ENCODE results near the gene GDA.

Gene GDA

GRCh38 chr9:72205513-72205912 lies 56.3 kb downstream of the GDA start:
- H3K27me3 ChIP-seq (ENCODE audit: control insufficient read depth in 1 of 2, insufficient read depth in 2 of 2, low read length in 2 of 2), result no peaks in the 10 kb centered on the region
- no peaks in the 10 kb centered on the region for H3K9me3 ChIP-seq (ENCODE audit: control insufficient read depth in 2 of 2, low read length in 2 of 2)
- no peak overlapping the region for H3K4me3 ChIP-seq (ENCODE audit: low read length in 2 of 2)
- no peak overlapping the region for H3K27ac ChIP-seq (ENCODE audit: low read length)
- H3K9ac ChIP-seq (ENCODE audit: low read length in 2 of 2), result no peak overlapping the region
- no peaks in the 10 kb centered on the region for H3K36me3 ChIP-seq (ENCODE audit: control insufficient read depth in 2 of 2, insufficient read depth in 2 of 2, low read length in 2 of 2)
- H3K4me1 ChIP-seq (ENCODE audit: control insufficient read depth, insufficient read depth, low read length), result no peaks in the 10 kb centered on the region

- H3K4me1 ChIP-seq (ENCODE audit: control insufficient read depth, insufficient read depth, low read length), result no peaks in the 10 kb centered on the region
- H3K36me3 ChIP-seq (ENCODE audit: control insufficient read depth in 2 of 2, insufficient read depth in 2 of 2, low read length in 2 of 2), result no peaks in the 10 kb centered on the region
- H3K9me3 ChIP-seq (ENCODE audit: control insufficient read depth in 2 of 2, low read length in 2 of 2), result no peaks in the 10 kb centered on the region
- H3K9ac ChIP-seq (ENCODE audit: low read length in 2 of 2), result no peak overlapping the region
- H3K27me3 ChIP-seq (ENCODE audit: control insufficient read depth in 1 of 2, insufficient read depth in 2 of 2, low read length in 2 of 2), result no peaks in the 10 kb centered on the region
- H3K27ac ChIP-seq (ENCODE audit: low read length), result no peak overlapping the region
- no peak overlapping the region for H3K4me3 ChIP-seq (ENCODE audit: low read length in 2 of 2)
These were observed 58.0 kb downstream of the GDA start for GRCh38 chr9:72207278-72207677.

DNA sequence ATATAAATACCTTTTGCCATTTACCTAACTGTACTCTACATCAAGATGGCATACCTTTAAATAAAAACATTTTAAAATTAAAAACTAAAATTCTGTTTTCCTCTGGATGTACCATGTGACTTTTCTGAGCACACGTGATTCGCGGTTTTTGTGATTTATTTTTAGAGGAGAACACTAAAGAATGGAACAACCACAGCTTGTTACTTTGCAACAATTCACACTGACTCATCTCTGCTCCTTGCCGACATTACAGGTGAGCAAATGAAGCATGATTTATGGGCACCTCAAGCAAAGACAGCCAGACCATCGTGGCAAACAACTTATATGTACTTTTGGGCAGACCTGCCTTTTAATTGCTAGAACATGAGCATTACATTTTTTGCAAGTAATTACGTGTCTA lies 61.3 kb downstream of the GDA start:
- no peak overlapping the region for H3K4me3 ChIP-seq (ENCODE audit: low read length in 2 of 2)
- no peak overlapping the region for H3K27ac ChIP-seq (ENCODE audit: low read length)
- no peaks in the 10 kb centered on the region for H3K27me3 ChIP-seq (ENCODE audit: control insufficient read depth in 1 of 2, insufficient read depth in 2 of 2, low read length in 2 of 2)
- H3K9me3 ChIP-seq (ENCODE audit: control insufficient read depth in 2 of 2, low read length in 2 of 2), result no peaks in the 10 kb centered on the region
- no peak overlapping the region for H3K9ac ChIP-seq (ENCODE audit: low read length in 2 of 2)
- no peaks in the 10 kb centered on the region for H3K4me1 ChIP-seq (ENCODE audit: control insufficient read depth, insufficient read depth, low read length)
- no peaks in the 10 kb centered on the region for H3K36me3 ChIP-seq (ENCODE audit: control insufficient read depth in 2 of 2, insufficient read depth in 2 of 2, low read length in 2 of 2)

GRCh38 chr9:72211047-72211446 lies 61.8 kb downstream of the GDA start:
- H3K36me3 ChIP-seq (ENCODE audit: control insufficient read depth in 2 of 2, insufficient read depth in 2 of 2, low read length in 2 of 2), result no peaks in the 10 kb centered on the region
- no peaks in the 10 kb centered on the region for H3K4me1 ChIP-seq (ENCODE audit: control insufficient read depth, insufficient read depth, low read length)
- no peak overlapping the region for H3K27ac ChIP-seq (ENCODE audit: low read length)
- no peak overlapping the region for H3K9ac ChIP-seq (ENCODE audit: low read length in 2 of 2)
- no peak overlapping the region for H3K4me3 ChIP-seq (ENCODE audit: low read length in 2 of 2)
- H3K27me3 ChIP-seq (ENCODE audit: control insufficient read depth in 1 of 2, insufficient read depth in 2 of 2, low read length in 2 of 2), result no peaks in the 10 kb centered on the region
- no peaks in the 10 kb centered on the region for H3K9me3 ChIP-seq (ENCODE audit: control insufficient read depth in 2 of 2, low read length in 2 of 2)

DNA sequence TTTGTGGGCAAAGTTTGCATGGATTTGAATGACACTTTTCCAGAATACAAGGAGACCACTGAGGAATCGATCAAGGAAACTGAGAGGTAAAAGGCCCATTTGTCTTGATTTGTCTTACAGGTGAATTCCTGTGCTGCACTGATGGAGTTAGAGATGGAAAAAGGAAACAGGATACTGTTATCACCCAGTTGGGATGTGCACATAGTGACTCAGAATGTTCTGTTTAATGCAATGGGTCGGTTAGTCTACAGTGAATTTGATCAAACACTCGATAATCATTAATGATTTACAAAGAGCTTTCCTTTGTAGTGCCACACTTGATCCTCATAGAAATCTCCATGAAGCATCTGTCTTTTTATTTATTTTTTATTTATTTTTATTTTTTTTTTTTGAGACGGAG lies 64.7 kb downstream of the GDA start:
- Histone ChIP-seq H3K27me3 (ENCODE audit: control insufficient read depth in 1 of 2, insufficient read depth in 2 of 2, low read length in 2 of 2) (no peaks in the 10 kb centered on the region), H3K36me3 (ENCODE audit: control insufficient read depth in 2 of 2, insufficient read depth in 2 of 2, low read length in 2 of 2) (no peaks in the 10 kb centered on the region), H3K4me3 (ENCODE audit: low read length in 2 of 2) (no peak overlapping the region), H3K27ac (ENCODE audit: low read length) (no peak overlapping the region), H3K9ac (ENCODE audit: low read length in 2 of 2) (no peak overlapping the region), H3K4me1 (ENCODE audit: control insufficient read depth, insufficient read depth, low read length) (no peaks in the 10 kb centered on the region), H3K9me3 (ENCODE audit: control insufficient read depth in 2 of 2, low read length in 2 of 2) (no peaks in the 10 kb centered on the region)

GRCh38 chr9:72217306-72217842 lies 68.1 kb downstream of the GDA start:
- Histone ChIP-seq H3K36me3 (ENCODE audit: control insufficient read depth in 2 of 2, insufficient read depth in 2 of 2, low read length in 2 of 2) (no peaks in the 10 kb centered on the region), H3K4me1 (ENCODE audit: control insufficient read depth, insufficient read depth, low read length) (no peaks in the 10 kb centered on the region), H3K27ac (ENCODE audit: low read length) (no peak overlapping the region), H3K27me3 (ENCODE audit: control insufficient read depth in 1 of 2, insufficient read depth in 2 of 2, low read length in 2 of 2) (no peaks in the 10 kb centered on the region), H3K4me3 (ENCODE audit: low read length in 2 of 2) (no peak overlapping the region), H3K9me3 (ENCODE audit: control insufficient read depth in 2 of 2, low read length in 2 of 2) (no peaks in the 10 kb centered on the region), H3K9ac (ENCODE audit: low read length in 2 of 2) (no peak overlapping the region)

GRCh38 chr9:72220589-72220988 lies 71.3 kb downstream of the GDA start:
- H3K4me3 ChIP-seq (ENCODE audit: low read length in 2 of 2), result no peak overlapping the region
- H3K4me1 ChIP-seq (ENCODE audit: control insufficient read depth, insufficient read depth, low read length), result no peaks in the 10 kb centered on the region
- no peaks in the 10 kb centered on the region for H3K36me3 ChIP-seq (ENCODE audit: control insufficient read depth in 2 of 2, insufficient read depth in 2 of 2, low read length in 2 of 2)
- H3K9ac ChIP-seq (ENCODE audit: low read length in 2 of 2), result no peak overlapping the region
- no peaks in the 10 kb centered on the region for H3K9me3 ChIP-seq (ENCODE audit: control insufficient read depth in 2 of 2, low read length in 2 of 2)
- H3K27ac ChIP-seq (ENCODE audit: low read length), result no peak overlapping the region
- H3K27me3 ChIP-seq (ENCODE audit: control insufficient read depth in 1 of 2, insufficient read depth in 2 of 2, low read length in 2 of 2), result no peaks in the 10 kb centered on the region

DNA sequence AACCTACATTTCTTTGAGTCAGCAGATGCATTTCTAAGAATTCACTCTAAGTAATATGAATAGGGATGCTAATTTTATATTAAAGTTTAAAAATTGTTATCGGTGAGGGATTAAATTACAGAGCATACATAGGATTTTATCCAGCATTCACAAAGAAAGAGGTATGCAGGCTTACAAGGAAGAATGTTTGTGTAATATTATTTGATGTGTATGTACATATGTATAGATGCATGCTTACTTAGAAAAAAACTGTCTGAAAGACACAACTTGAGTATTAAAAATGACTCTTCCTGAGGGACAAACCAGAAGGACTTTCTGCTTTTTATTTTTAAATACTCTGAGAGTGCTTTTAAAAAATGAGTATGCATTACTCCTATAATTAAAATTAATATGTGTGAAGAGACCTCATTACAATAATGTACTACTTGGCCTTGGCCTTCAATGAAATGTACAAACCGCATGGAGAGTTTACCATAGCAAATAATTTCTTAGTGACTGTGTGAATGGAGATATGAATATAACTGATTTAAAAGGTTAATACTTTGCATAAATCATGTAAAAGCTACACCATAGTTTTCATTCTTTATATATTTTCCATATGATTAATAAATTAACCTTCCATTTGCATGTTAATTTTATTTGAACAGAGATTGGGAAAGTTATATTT lies 77.0 kb downstream of the GDA start:
- H3K27me3 ChIP-seq (ENCODE audit: control insufficient read depth in 1 of 2, insufficient read depth in 2 of 2, low read length in 2 of 2), result no peaks in the 10 kb centered on the region
- no peaks in the 10 kb centered on the region for H3K4me1 ChIP-seq (ENCODE audit: control insufficient read depth, insufficient read depth, low read length)
- H3K36me3 ChIP-seq (ENCODE audit: control insufficient read depth in 2 of 2, insufficient read depth in 2 of 2, low read length in 2 of 2), result no peaks in the 10 kb centered on the region
- no peak overlapping the region for H3K9ac ChIP-seq (ENCODE audit: low read length in 2 of 2)
- no peaks in the 10 kb centered on the region for H3K9me3 ChIP-seq (ENCODE audit: control insufficient read depth in 2 of 2, low read length in 2 of 2)
- H3K27ac ChIP-seq (ENCODE audit: low read length), result no peak overlapping the region
- H3K4me3 ChIP-seq (ENCODE audit: low read length in 2 of 2), result no peak overlapping the region

- Histone ChIP-seq H3K9ac (ENCODE audit: low read length in 2 of 2) (no peak overlapping the region), H3K27ac (ENCODE audit: low read length) (no peak overlapping the region), H3K4me1 (ENCODE audit: control insufficient read depth, insufficient read depth, low read length) (no peaks in the 10 kb centered on the region), H3K27me3 (ENCODE audit: control insufficient read depth in 1 of 2, insufficient read depth in 2 of 2, low read length in 2 of 2) (no peaks in the 10 kb centered on the region), H3K4me3 (ENCODE audit: low read length in 2 of 2) (no peak overlapping the region), H3K36me3 (ENCODE audit: control insufficient read depth in 2 of 2, insufficient read depth in 2 of 2, low read length in 2 of 2) (no peaks in the 10 kb centered on the region), H3K9me3 (ENCODE audit: control insufficient read depth in 2 of 2, low read length in 2 of 2) (no peaks in the 10 kb centered on the region)
These were observed 79.0 kb downstream of the GDA start for GRCh38 chr9:72228282-72228681.

DNA sequence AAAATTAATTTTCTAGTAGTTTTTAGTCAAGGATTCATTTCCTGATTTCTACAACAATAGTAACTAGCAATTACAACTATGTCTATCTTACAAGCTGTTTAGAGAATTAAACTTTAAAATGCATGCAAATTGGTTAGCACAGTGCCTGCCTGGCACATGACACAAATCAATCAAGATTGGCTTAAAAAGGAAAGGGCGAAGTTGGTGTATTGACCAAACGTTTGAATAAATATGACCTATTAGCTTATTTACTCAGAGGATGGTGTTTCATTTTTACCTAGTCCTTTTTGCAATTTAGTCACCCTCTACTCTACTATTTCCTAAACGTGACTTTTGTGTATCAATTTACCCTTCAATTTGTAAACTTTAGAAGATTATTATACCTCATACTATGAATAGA lies 83.5 kb downstream of the GDA start:
- Histone ChIP-seq H3K36me3 (ENCODE audit: control insufficient read depth in 2 of 2, insufficient read depth in 2 of 2, low read length in 2 of 2) (no peaks in the 10 kb centered on the region), H3K4me1 (ENCODE audit: control insufficient read depth, insufficient read depth, low read length) (no peaks in the 10 kb centered on the region), H3K27ac (ENCODE audit: low read length) (no peak overlapping the region), H3K9me3 (ENCODE audit: control insufficient read depth in 2 of 2, low read length in 2 of 2) (no peaks in the 10 kb centered on the region), H3K27me3 (ENCODE audit: control insufficient read depth in 1 of 2, insufficient read depth in 2 of 2, low read length in 2 of 2) (no peaks in the 10 kb centered on the region), H3K4me3 (ENCODE audit: low read length in 2 of 2) (no peak overlapping the region), H3K9ac (ENCODE audit: low read length in 2 of 2) (no peak overlapping the region)

DNA sequence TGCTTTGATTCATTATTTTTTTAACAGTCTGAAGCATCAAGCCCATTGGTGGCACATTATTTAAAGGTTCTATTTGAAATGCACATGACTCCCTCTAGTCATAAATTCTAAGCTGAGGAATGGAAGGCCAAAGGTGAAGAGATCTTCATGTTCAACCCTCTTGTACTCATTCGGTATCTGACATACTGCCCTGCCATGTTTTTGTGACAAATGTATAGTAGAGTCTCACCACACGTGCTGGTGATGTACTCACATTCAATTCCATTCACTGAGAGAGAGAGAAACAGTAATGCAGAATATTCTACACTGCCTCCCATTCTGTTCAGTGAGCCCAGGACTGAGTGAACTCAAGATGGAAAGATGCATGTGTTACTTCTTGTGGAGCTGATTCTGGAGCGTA lies 98.3 kb downstream of the GDA start:
- no peaks in the 10 kb centered on the region for H3K27me3 ChIP-seq (ENCODE audit: control insufficient read depth in 1 of 2, insufficient read depth in 2 of 2, low read length in 2 of 2)
- H3K27ac ChIP-seq (ENCODE audit: low read length), result no peak overlapping the region
- H3K9me3 ChIP-seq (ENCODE audit: control insufficient read depth in 2 of 2, low read length in 2 of 2), result no peaks in the 10 kb centered on the region
- H3K4me3 ChIP-seq (ENCODE audit: low read length in 2 of 2), result no peak overlapping the region
- H3K4me1 ChIP-seq (ENCODE audit: control insufficient read depth, insufficient read depth, low read length), result no peaks in the 10 kb centered on the region
- H3K36me3 ChIP-seq (ENCODE audit: control insufficient read depth in 2 of 2, insufficient read depth in 2 of 2, low read length in 2 of 2), result no peaks in the 10 kb centered on the region
- no peak overlapping the region for H3K9ac ChIP-seq (ENCODE audit: low read length in 2 of 2)

All from stomach smooth muscle (tissue), 2 donors.